T-helper 17 cell (primary cell): ENCODE data around the gene P2RX6. TPM values are rescaled to one million over a fixed set of nuclear protein-coding genes. Genes with fewer than 3 reads are reported as not detected.

ENCODE experiments used
- ATAC-seq: fragments of 150-1000 bp; cut with Tn5 transposase; 2 replicates; pipeline ENCODE4 v1.10.0; 2021; ENCODE audit warnings: mild to moderate bottlenecking, moderate library complexity
- DNase-seq, 3 donors: peaks; one replicate each; pipeline versions ENCODE4 v3.0.0 to v3.0.0-alpha.2; 2020 to 2021
- H3K9me3 ChIP-seq: one replicate; pipeline ENCODE4 v1.7.0; 2013; ENCODE audit warnings: low read length, mild to moderate bottlenecking; ENCODE audit not compliant: control insufficient read depth, poor library complexity, severe bottlenecking
- H3K27ac Mint-ChIP-seq: one replicate; pipeline ENCODE4 v1.8.0; 2022; ENCODE audit warnings: mild to moderate bottlenecking, moderate library complexity, mixed read lengths
- H3K27me3 Mint-ChIP-seq: one replicate; pipeline ENCODE4 v1.8.0; 2022; ENCODE audit warnings: mixed read lengths
- H3K36me3 Mint-ChIP-seq: one replicate; pipeline ENCODE4 v1.8.0; 2022; ENCODE audit warnings: low read depth, mixed read lengths
- H3K4me1 Mint-ChIP-seq: one replicate; pipeline ENCODE4 v1.8.0; 2022; ENCODE audit warnings: mild to moderate bottlenecking, mixed read lengths
- H3K4me3 Mint-ChIP-seq: one replicate; pipeline ENCODE4 v1.8.0; 2022; ENCODE audit warnings: mild to moderate bottlenecking, moderate library complexity, mixed read lengths
- total RNA-seq, 4 donors: library from RNA in 2 of 4; stranded (reverse) in 2 of 4; gene quantifications; one replicate each; pipeline ENCODE4 v1.2.3 and lab custom pipeline; 2022 to 2026

P2RX6 gene
- total RNA-seq, 2 donors from 2014 or later: 0.39 to 1.0 TPM

- Mint-ChIP-seq H3K27me3 (no peaks in the 10 kb centered on the region), H3K27ac (peak overlapping the region; percentile 21), H3K36me3 (no peaks in the 10 kb centered on the region), H3K4me1 (peaks cover 21% of the 10 kb centered on the region), H3K4me3 (no peak overlapping the region)
- ATAC-seq: peak; percentile 48
- DNase-seq: no peak
- no peaks in the 10 kb centered on the region for H3K9me3 ChIP-seq
Observed at GRCh38 chr22:21020802-21021429, 6.0 kb downstream of the P2RX6 start.

GRCh38 chr22:21022507-21022906 is 7.5 kb downstream of the P2RX6 start:
- ATAC-seq: no peak
- H3K27me3 Mint-ChIP-seq: no peaks in the 10 kb centered on the region
- H3K36me3 Mint-ChIP-seq: no peaks in the 10 kb centered on the region
- H3K4me3 Mint-ChIP-seq: no peak overlapping the region
- no peak overlapping the region for H3K27ac Mint-ChIP-seq
- no peaks in the 10 kb centered on the region for H3K9me3 ChIP-seq
- DNase-seq: no peak
- peaks cover 12% of the 10 kb centered on the region for H3K4me1 Mint-ChIP-seq

GRCh38 chr22:21022955-21023614 is 8.1 kb downstream of the P2RX6 start:
- ATAC-seq (no peak), DNase-seq (no peak)
- H3K36me3 Mint-ChIP-seq: no peaks in the 10 kb centered on the region
- H3K27me3 Mint-ChIP-seq: no peaks in the 10 kb centered on the region
- no peak overlapping the region for H3K4me3 Mint-ChIP-seq
- peaks cover 12% of the 10 kb centered on the region for H3K4me1 Mint-ChIP-seq
- H3K27ac Mint-ChIP-seq: no peak overlapping the region
- no peaks in the 10 kb centered on the region for H3K9me3 ChIP-seq

- Mint-ChIP-seq H3K4me3 (peak overlapping the region; percentile 66), H3K27ac (peak overlapping the region; percentile 45), H3K4me1 (peaks cover 12% of the 10 kb centered on the region), H3K36me3 (no peaks in the 10 kb centered on the region), H3K27me3 (peaks cover 13% of the 10 kb centered on the region)
- no peak for DNase-seq
- peak; percentile 54 for ATAC-seq
- H3K9me3 ChIP-seq: no peaks in the 10 kb centered on the region
Observed at GRCh38 chr22:21025266-21025665, 10.3 kb downstream of the P2RX6 start.

GRCh38 chr22:21025763-21026755 is 11.1 kb downstream of the P2RX6 start:
- Mint-ChIP-seq H3K27ac (peak overlapping the region; percentile 45), H3K36me3 (peaks cover 2% of the 10 kb centered on the region), H3K4me1 (peaks cover 12% of the 10 kb centered on the region), H3K27me3 (peaks cover 21% of the 10 kb centered on the region), H3K4me3 (no peak overlapping the region)
- ATAC-seq (no peak), DNase-seq (no peak)
- no peaks in the 10 kb centered on the region for H3K9me3 ChIP-seq

- H3K27me3 Mint-ChIP-seq: peaks cover 27% of the 10 kb centered on the region
- no peak for ATAC-seq
- H3K4me3 Mint-ChIP-seq: no peak overlapping the region
- peaks cover 12% of the 10 kb centered on the region for H3K4me1 Mint-ChIP-seq
- H3K27ac Mint-ChIP-seq: no peak overlapping the region
- no peak for DNase-seq
- H3K9me3 ChIP-seq: no peaks in the 10 kb centered on the region
- H3K36me3 Mint-ChIP-seq: peaks cover 3% of the 10 kb centered on the region
Observed at GRCh38 chr22:21026783-21027692, 12.1 kb downstream of the P2RX6 start.

GRCh38 chr22:21028277-21029251 is 13.6 kb downstream of the P2RX6 start:
- Mint-ChIP-seq H3K27ac (no peak overlapping the region), H3K27me3 (peaks cover 28% of the 10 kb centered on the region), H3K4me3 (no peak overlapping the region), H3K36me3 (peaks cover 3% of the 10 kb centered on the region), H3K4me1 (peaks cover 15% of the 10 kb centered on the region)
- DNase-seq: no peak
- ATAC-seq: no peak
- H3K9me3 ChIP-seq: no peaks in the 10 kb centered on the region

GRCh38 chr22:21029486-21030025 is 14.6 kb downstream of the P2RX6 start:
- H3K27me3 Mint-ChIP-seq: peaks cover 34% of the 10 kb centered on the region
- H3K27ac Mint-ChIP-seq: peak overlapping the region; percentile 29
- H3K4me1 Mint-ChIP-seq: peaks cover 14% of the 10 kb centered on the region
- H3K9me3 ChIP-seq: no peaks in the 10 kb centered on the region
- no peak for DNase-seq
- no peak overlapping the region for H3K4me3 Mint-ChIP-seq
- peaks cover 3% of the 10 kb centered on the region for H3K36me3 Mint-ChIP-seq
- ATAC-seq: no peak

- peak overlapping the region; percentile 29 for H3K27ac Mint-ChIP-seq
- no peaks in the 10 kb centered on the region for H3K9me3 ChIP-seq
- H3K27me3 Mint-ChIP-seq: peaks cover 36% of the 10 kb centered on the region
- H3K4me3 Mint-ChIP-seq: no peak overlapping the region
- no peak for DNase-seq
- peaks cover 3% of the 10 kb centered on the region for H3K36me3 Mint-ChIP-seq
- H3K4me1 Mint-ChIP-seq: peaks cover 12% of the 10 kb centered on the region
- no peak for ATAC-seq
Observed at GRCh38 chr22:21030032-21030431, 15.1 kb downstream of the P2RX6 start.

GRCh38 chr22:21030621-21031544 is 15.9 kb downstream of the P2RX6 start:
- Mint-ChIP-seq H3K4me3 (peak overlapping the region; percentile 75), H3K27me3 (peaks cover 44% of the 10 kb centered on the region), H3K27ac (peak overlapping the region; percentile 68), H3K36me3 (peaks cover 3% of the 10 kb centered on the region), H3K4me1 (peaks cover 6% of the 10 kb centered on the region)
- ATAC-seq (no peak), DNase-seq (no peak)
- no peaks in the 10 kb centered on the region for H3K9me3 ChIP-seq
